GM11168 (cell line): ENCODE results near the gene ITPRID2.

Source experiments
- in situ Hi-C: fragments of 300-500 bp; cut with MboI; formaldehyde crosslinking; loops from one replicate; pipeline ENCODE4 v1.12.0; 2022; ENCODE audit warnings: low sequenced_read_pairs; ENCODE audit not compliant: unreplicated experiment

ITPRID2 gene

GRCh38 chr2:181915102-181915501 is 23.6 kb downstream of the ITPRID2 start:
- in situ Hi-C loops, result no loop called here

GRCh38 chr2:181916726-181917718 is 25.5 kb downstream of the ITPRID2 start:
- in situ Hi-C loops, result no loop called here

- in situ Hi-C loops, result no loop called here
Measured at GRCh38 chr2:181918188-181918587, 26.7 kb downstream of the ITPRID2 start.

GRCh38 chr2:181923121-181923520 is 31.6 kb downstream of the ITPRID2 start:
- in situ Hi-C loops, result no loop called here

- in situ Hi-C loops, result no loop called here
Measured at GRCh38 chr2:181924336-181924735, 32.8 kb downstream of the ITPRID2 start.

- in situ Hi-C loops, result no loop called here
Measured at GRCh38 chr2:181934694-181935093, 43.2 kb downstream of the ITPRID2 start.

- in situ Hi-C loops, result no loop called here
Measured at GRCh38 chr2:181937473-181937872, 45.9 kb downstream of the ITPRID2 start.

GRCh38 chr2:181943411-181944124 is 52.0 kb downstream of the ITPRID2 start:
- in situ Hi-C loops, result no loop called here

- in situ Hi-C loops, result no loop called here
Measured at GRCh38 chr2:181944164-181944913, 52.8 kb downstream of the ITPRID2 start.

GRCh38 chr2:181944914-181945291 is 53.4 kb downstream of the ITPRID2 start:
- in situ Hi-C loops, result no loop called here

GRCh38 chr2:181946444-181947127 is 55.1 kb downstream of the ITPRID2 start:
- in situ Hi-C loops, result no loop called here

- in situ Hi-C loops, result no loop called here
Measured at GRCh38 chr2:181947273-181947672, 55.7 kb downstream of the ITPRID2 start.

- in situ Hi-C loops, result no loop called here
Measured at GRCh38 chr2:181948227-181948626, 56.7 kb downstream of the ITPRID2 start.

- in situ Hi-C loops, result no loop called here
Measured at GRCh38 chr2:181949047-181949446, 57.5 kb downstream of the ITPRID2 start.

GRCh38 chr2:181952404-181953226 is 61.1 kb downstream of the ITPRID2 start:
- in situ Hi-C loops, result loop anchor here (25.0 kb wide), 1 partner anchor 190 kb away; no protein-coding TSS in a partner anchor

GRCh38 chr2:181953881-181954537 is 62.5 kb downstream of the ITPRID2 start:
- in situ Hi-C loops, result loop anchor here (25.0 kb wide), 1 partner anchor 192 kb away; no protein-coding TSS in a partner anchor

GRCh38 chr2:181954538-181954883 is 63.0 kb downstream of the ITPRID2 start:
- in situ Hi-C loops, result loop anchor here (25.0 kb wide), 1 partner anchor 192 kb away; no protein-coding TSS in a partner anchor

- in situ Hi-C loops, result loop anchor here (25.0 kb wide), 1 partner anchor 193 kb away; no protein-coding TSS in a partner anchor
Measured at GRCh38 chr2:181955010-181955409, 63.5 kb downstream of the ITPRID2 start.
